GM19452 (cell line): ENCODE data around the gene DARS1.
"Not testable (repeated sequence)": the region's sequence is repeated elsewhere in the genome, so short reads cannot be mapped to it uniquely, and the experiment has no call there.

Source experiments
- ATAC-seq: cut with Tn5 transposase; IDR thresholded peaks from one replicate; pipeline ENCODE4 v1.9.1; 2021; ENCODE audit not compliant: unreplicated experiment

DARS1 gene

GRCh38 chr2:135985826-135986393 lies 484 bp upstream of the DARS1 start:
- peak; percentile 45 for ATAC-seq

GRCh38 chr2:135984199-135985017 lies 1.0 kb downstream of the DARS1 start:
- peak; percentile 48 for ATAC-seq

GRCh38 chr2:135980434-135981079 lies 4.9 kb downstream of the DARS1 start:
- ATAC-seq: no peak

GRCh38 chr2:135975702-135976101 lies 9.7 kb downstream of the DARS1 start:
- no peak for ATAC-seq

GRCh38 chr2:135974036-135974435 lies 11.4 kb downstream of the DARS1 start:
- ATAC-seq: no peak

GRCh38 chr2:135969655-135970387 lies 15.6 kb downstream of the DARS1 start:
- no peak for ATAC-seq

GRCh38 chr2:135965756-135966155 lies 19.7 kb downstream of the DARS1 start:
- no peak for ATAC-seq

- ATAC-seq: not testable (repeated sequence)
Measured at GRCh38 chr2:135964404-135964803, 21.0 kb downstream of the DARS1 start.

- no peak for ATAC-seq
Measured at GRCh38 chr2:135963841-135964240, 21.6 kb downstream of the DARS1 start.

GRCh38 chr2:135962366-135963123 lies 22.9 kb downstream of the DARS1 start:
- ATAC-seq: peak; percentile 52

- no peak for ATAC-seq
Measured at GRCh38 chr2:135960656-135961551, 24.5 kb downstream of the DARS1 start.

GRCh38 chr2:135960150-135960549 lies 25.3 kb downstream of the DARS1 start:
- no peak for ATAC-seq

- not testable (repeated sequence) for ATAC-seq
Measured at GRCh38 chr2:135958927-135959326, 26.5 kb downstream of the DARS1 start.

- no peak for ATAC-seq
Measured at GRCh38 chr2:135954020-135954601, 31.3 kb downstream of the DARS1 start.

- no peak for ATAC-seq
Measured at GRCh38 chr2:135952891-135953290, 32.5 kb downstream of the DARS1 start.

- no peak for ATAC-seq
Measured at GRCh38 chr2:135951041-135951583, 34.3 kb downstream of the DARS1 start.

- no peak for ATAC-seq
Measured at GRCh38 chr2:135949451-135950234, 35.8 kb downstream of the DARS1 start.

GRCh38 chr2:135948642-135949355 lies 36.6 kb downstream of the DARS1 start:
- peak; percentile 66 for ATAC-seq
